NOMO-1 (cell line): ENCODE measurements around the gene RREB1.
A peak's percentile ranks its signal among the peaks of the same experiment; 100 is the strongest.

ENCODE experiments used
- DNase-seq, 2 experiments: peaks; one replicate each; lab custom pipeline; 2025; ENCODE audit not compliant: unreplicated experiment in 2 of 2; lab: John Stamatoyannopoulos, UW

RREB1 gene

GRCh38 chr6:7100072-7100752, 7.5 kb upstream of the RREB1 start:
- DNase-seq, result peak; percentile 48 to 65

- no peak for DNase-seq
Measured at GRCh38 chr6:7100753-7101081, 7.0 kb upstream of the RREB1 start.

GRCh38 chr6:7101290-7101689, 6.5 kb upstream of the RREB1 start:
- DNase-seq, result no peak

- DNase-seq, result no peak
Measured at GRCh38 chr6:7104752-7105151, 3.0 kb upstream of the RREB1 start.

- DNase-seq, result peak; percentile 43 to 52
Measured at GRCh38 chr6:7106215-7106751, 1.5 kb upstream of the RREB1 start.

GRCh38 chr6:7106752-7107577, 796 bp upstream of the RREB1 start:
- peak; percentile 45 to 52 for DNase-seq

GRCh38 chr6:7108196-7108963, 619 bp downstream of the RREB1 start:
- DNase-seq, result no peak

- DNase-seq, result peak; percentile 61 to 77
Measured at GRCh38 chr6:7108964-7109836, 1.4 kb downstream of the RREB1 start.

- no peak for DNase-seq
Measured at GRCh38 chr6:7110092-7110792, 2.5 kb downstream of the RREB1 start.

- no peak for DNase-seq
Measured at GRCh38 chr6:7111095-7111690, 3.4 kb downstream of the RREB1 start.

GRCh38 chr6:7112171-7112570, 4.4 kb downstream of the RREB1 start:
- no peak for DNase-seq

- peak; percentile 31 to 51 for DNase-seq
Measured at GRCh38 chr6:7112741-7113313, 5.1 kb downstream of the RREB1 start.

- no peak for DNase-seq
Measured at GRCh38 chr6:7114744-7115458, 7.1 kb downstream of the RREB1 start.

GRCh38 chr6:7115543-7116231, 7.9 kb downstream of the RREB1 start:
- no peak for DNase-seq

GRCh38 chr6:7119272-7119801, 11.6 kb downstream of the RREB1 start:
- DNase-seq, result no peak

- DNase-seq, result no peak
Measured at GRCh38 chr6:7121700-7122241, 14.0 kb downstream of the RREB1 start.

- no peak for DNase-seq
Measured at GRCh38 chr6:7122684-7123083, 14.9 kb downstream of the RREB1 start.
